HG02798 (cell line): ENCODE measurements around the gene NEU4.
"Not testable (repeated sequence)": the region's sequence is repeated elsewhere in the genome, so short reads cannot be mapped to it uniquely, and the experiment has no call there.

Experiments used
- ATAC-seq: cut with Tn5 transposase; IDR thresholded peaks from one replicate; pipeline ENCODE4 v1.9.1; 2021; ENCODE audit warnings: mild to moderate bottlenecking; ENCODE audit not compliant: unreplicated experiment, poor library complexity

The NEU4 gene

GRCh38 chr2:241808721-241809382 lies at the start of gene NEU4:
TSS of gene NEU4 (plus strand) at chr2:241809193. CDS start at chr2:241814485, 5,292 bp downstream.
- ATAC-seq, result no peak

GRCh38 chr2:241759893-241760292 lies 49.1 kb upstream of the NEU4 start:
- ATAC-seq, result not testable (repeated sequence)

- no peak for ATAC-seq
Measured at GRCh38 chr2:241760301-241760771, 48.7 kb upstream of the NEU4 start.

- ATAC-seq, result no peak
Measured at GRCh38 chr2:241762321-241762932, 46.6 kb upstream of the NEU4 start.

- peak; percentile 83 for ATAC-seq
Measured at GRCh38 chr2:241762933-241763369, 46.0 kb upstream of the NEU4 start.

- ATAC-seq, result peak; percentile 6
Measured at GRCh38 chr2:241763551-241764274, 45.3 kb upstream of the NEU4 start.

- ATAC-seq, result no peak
Measured at GRCh38 chr2:241764275-241765241, 44.4 kb upstream of the NEU4 start.

- ATAC-seq, result no peak
Measured at GRCh38 chr2:241767464-241768250, 41.3 kb upstream of the NEU4 start.

GRCh38 chr2:241768251-241768711 lies 40.7 kb upstream of the NEU4 start:
- no peak for ATAC-seq

GRCh38 chr2:241768850-241769249 lies 40.1 kb upstream of the NEU4 start:
- no peak for ATAC-seq

- no peak for ATAC-seq
Measured at GRCh38 chr2:241769819-241770184, 39.2 kb upstream of the NEU4 start.

- ATAC-seq, result no peak
Measured at GRCh38 chr2:241770185-241770935, 38.6 kb upstream of the NEU4 start.

GRCh38 chr2:241770936-241771285 lies 38.1 kb upstream of the NEU4 start:
- no peak for ATAC-seq

GRCh38 chr2:241771286-241772062 lies 37.5 kb upstream of the NEU4 start:
- ATAC-seq, result no peak

GRCh38 chr2:241772063-241772499 lies 36.9 kb upstream of the NEU4 start:
- no peak for ATAC-seq

- ATAC-seq, result no peak
Measured at GRCh38 chr2:241773511-241774418, 35.2 kb upstream of the NEU4 start.
